Epithelial cell of proximal tubule (primary cell): ENCODE results near the gene COPZ1. TPM values are rescaled to one million over a fixed set of nuclear protein-coding genes. Genes with fewer than 3 reads are reported as not detected.
"Not testable (repeated sequence)": the region's sequence is repeated elsewhere in the genome, so short reads cannot be mapped to it uniquely, and the experiment has no call there.

Source experiments
- DNase-seq: peaks from one replicate; pipeline ENCODE4 v3.0.0-alpha.2; 2011; ENCODE audit warnings: low read depth
- H3K4me3 ChIP-seq: 2 replicates; pipeline ENCODE4 v1.5.1; 2011; ENCODE audit warnings: low read depth, mild to moderate bottlenecking, low read length
- total RNA-seq: library from RNA; depleted of rRNA; stranded (reverse); fragments of >200 nt; gene quantifications from 2 replicates; pipeline ENCODE4 v1.2.3, GENCODE V29; 2015
- TF ChIP-seq, protein P1 (sequence below): conservative IDR thresholded peaks from 2 replicates; pipeline ENCODE4 v1.5.1; 2012; ENCODE audit warnings: low read depth, mild to moderate bottlenecking, low read length

The COPZ1 gene
- total RNA-seq, 1 donor from 2014 or later: 144 TPM

DNA sequence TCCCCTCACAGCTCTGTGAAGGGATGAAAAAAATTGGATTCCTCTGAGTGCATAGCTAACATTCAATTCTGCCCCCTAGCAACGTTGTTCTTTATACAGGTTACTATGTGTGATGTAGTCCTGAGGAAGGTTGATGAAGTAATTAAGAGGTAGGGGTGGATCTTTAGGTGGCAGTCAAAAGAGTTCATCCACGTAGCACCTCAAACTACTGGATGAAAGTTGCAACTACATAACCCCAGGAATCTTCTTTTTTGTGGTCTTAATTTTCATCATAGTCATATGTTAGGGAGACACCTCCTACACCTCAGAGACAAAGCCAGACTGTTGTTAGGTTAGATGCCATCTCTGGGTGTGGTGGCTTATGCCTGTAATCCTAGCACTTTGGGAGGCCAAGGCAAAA lies 13.9 kb upstream of the COPZ1 start:
- TF ChIP-seq, protein P1, sequence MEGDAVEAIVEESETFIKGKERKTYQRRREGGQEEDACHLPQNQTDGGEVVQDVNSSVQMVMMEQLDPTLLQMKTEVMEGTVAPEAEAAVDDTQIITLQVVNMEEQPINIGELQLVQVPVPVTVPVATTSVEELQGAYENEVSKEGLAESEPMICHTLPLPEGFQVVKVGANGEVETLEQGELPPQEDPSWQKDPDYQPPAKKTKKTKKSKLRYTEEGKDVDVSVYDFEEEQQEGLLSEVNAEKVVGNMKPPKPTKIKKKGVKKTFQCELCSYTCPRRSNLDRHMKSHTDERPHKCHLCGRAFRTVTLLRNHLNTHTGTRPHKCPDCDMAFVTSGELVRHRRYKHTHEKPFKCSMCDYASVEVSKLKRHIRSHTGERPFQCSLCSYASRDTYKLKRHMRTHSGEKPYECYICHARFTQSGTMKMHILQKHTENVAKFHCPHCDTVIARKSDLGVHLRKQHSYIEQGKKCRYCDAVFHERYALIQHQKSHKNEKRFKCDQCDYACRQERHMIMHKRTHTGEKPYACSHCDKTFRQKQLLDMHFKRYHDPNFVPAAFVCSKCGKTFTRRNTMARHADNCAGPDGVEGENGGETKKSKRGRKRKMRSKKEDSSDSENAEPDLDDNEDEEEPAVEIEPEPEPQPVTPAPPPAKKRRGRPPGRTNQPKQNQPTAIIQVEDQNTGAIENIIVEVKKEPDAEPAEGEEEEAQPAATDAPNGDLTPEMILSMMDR: no peak
- no peak overlapping the region for H3K4me3 ChIP-seq
- no peak for DNase-seq

DNA sequence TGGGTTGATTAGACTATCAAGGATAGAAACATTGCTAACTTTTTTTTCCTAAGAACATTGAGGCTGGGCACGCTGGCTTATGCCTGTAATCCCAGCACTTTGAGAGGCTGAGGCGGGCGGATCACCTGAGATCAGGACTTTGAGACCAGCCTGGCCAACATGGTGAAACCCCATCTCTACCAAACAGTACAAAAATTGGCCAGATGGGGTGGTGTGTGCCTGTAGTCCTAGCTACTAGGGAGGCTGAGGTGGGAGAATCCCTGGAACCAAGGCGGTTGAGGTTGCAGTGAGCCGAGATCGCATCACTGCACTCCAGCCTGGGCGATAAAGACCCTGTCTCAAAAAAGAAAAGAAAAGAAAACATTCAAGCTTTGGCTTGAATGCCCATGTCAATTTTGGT lies 12.6 kb upstream of the COPZ1 start:
- not testable (repeated sequence) for DNase-seq

GRCh38 chr12:54321363-54321762 lies 3.6 kb upstream of the COPZ1 start:
- TF ChIP-seq, protein P1: no peak

More for the DNA sequence above, 12.6 kb upstream of the COPZ1 start:
- H3K4me3 ChIP-seq: not testable (repeated sequence)

DNA sequence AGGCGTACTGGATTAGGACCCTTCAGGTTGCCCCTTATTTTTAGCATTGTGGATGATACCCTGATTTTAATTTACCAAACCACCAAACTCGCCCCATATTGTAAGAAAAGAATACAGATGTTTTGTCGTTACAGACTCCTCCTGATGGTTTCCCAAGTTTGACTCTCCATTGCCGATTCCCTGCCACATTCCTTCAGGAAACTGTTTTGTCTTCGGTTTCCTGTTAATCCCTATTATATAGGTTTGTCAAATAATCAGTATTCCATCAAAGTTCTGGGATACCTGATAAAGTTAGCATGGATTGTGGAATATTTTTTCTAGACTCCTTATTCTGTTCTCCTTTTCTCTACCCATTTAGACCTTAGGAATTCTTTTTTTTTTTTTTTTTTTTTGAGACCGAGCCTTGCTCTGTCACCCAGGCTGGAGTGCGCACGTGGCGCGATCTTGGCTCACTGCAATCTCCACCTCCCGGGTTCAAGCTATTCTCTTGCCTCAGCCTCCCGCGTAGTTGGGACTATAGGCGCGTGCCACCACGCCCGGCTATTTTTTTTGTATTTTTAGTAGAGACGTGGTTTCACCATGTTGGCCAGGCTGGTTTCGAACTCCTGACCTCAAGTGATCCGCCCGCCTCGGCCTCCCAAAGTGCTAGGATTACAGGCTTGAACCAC lies 645 bp downstream of the COPZ1 start:
- peak overlapping the region; percentile 99 for H3K4me3 ChIP-seq
- not testable (repeated sequence) for DNase-seq

More at GRCh38 chr12:54321363-54321762, 3.6 kb upstream of the COPZ1 start:
- DNase-seq: no peak
- no peak overlapping the region for H3K4me3 ChIP-seq

DNA sequence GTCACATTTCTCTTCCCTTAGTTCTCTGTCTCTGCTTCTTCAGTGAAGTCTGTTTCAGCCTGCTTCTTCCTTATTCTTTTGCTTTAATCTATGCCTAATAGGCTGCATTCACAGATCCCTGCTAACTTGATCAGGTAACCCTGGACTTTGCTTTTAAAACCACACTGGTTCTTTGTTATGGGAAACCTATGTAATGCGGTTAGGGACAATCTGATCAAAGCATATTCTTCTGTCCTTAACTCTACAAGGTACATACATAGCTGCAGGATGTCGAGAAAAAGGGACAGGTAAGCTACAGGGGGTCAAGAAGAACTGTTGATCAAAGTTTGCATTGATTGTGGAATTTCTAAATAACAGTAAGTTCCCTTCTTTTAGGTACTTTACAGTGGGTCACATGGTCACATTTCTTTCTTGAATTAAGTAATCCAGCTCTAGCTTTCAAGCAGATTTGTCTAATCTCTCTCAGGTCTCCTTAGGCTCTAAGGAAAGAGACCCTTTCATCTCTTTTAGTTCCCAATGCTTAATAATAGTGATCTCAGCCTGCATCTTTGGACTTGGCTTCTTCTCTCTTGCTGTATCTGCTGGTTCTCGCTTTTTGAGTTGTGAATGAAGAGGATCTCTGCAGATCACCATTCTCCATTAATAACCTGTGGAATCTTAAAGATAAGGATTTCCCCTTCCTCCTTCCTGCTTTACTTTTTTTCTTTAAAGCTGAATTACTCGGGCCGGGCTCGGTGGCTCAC lies 3.8 kb downstream of the COPZ1 start:
- no peak overlapping the region for H3K4me3 ChIP-seq
- TF ChIP-seq, protein P1: no peak
- no peak for DNase-seq

- TF ChIP-seq, protein P1: no peak
- DNase-seq: no peak
- H3K4me3 ChIP-seq: no peak overlapping the region
These were observed 4.8 kb downstream of the COPZ1 start for GRCh38 chr12:54329759-54330158.

DNA sequence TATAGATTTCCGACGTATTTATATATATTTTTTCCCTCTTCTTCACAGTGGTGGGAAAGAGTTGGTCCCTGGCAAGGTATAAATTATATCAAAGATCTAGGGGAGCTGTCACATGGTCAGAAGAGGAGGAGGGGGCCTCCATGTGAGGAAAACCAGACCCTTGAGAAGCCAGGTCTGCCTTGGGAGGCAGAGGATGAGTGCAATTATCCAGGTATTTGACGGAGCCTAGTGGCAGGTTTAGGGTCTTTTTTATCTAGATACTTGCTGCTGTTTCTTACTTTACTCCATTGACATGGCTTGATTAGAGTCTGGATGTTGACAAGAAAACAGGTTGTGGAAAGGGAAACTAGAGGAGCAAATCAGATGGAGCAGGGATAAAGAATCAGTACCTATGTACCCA lies 5.5 kb downstream of the COPZ1 start:
- TF ChIP-seq, protein P1: no peak
- DNase-seq: no peak
- H3K4me3 ChIP-seq: no peak overlapping the region

- no peak overlapping the region for H3K4me3 ChIP-seq
- DNase-seq: no peak
- TF ChIP-seq, protein P1: no peak
These were observed 6.5 kb downstream of the COPZ1 start for GRCh38 chr12:54331461-54331860.
